Suppressor macrophage treated with lipopolysaccharide for 1 hour (primary cell): ENCODE results near the gene LAPTM5.
"Not testable (repeated sequence)": the region's sequence is repeated elsewhere in the genome, so short reads cannot be mapped to it uniquely, and the experiment has no call there.

ENCODE experiments used
- DNase-seq, 3 donors: peaks; one replicate each; pipeline ENCODE4 v3.0.0-alpha.2; 2020 to 2022

Gene LAPTM5

DNA sequence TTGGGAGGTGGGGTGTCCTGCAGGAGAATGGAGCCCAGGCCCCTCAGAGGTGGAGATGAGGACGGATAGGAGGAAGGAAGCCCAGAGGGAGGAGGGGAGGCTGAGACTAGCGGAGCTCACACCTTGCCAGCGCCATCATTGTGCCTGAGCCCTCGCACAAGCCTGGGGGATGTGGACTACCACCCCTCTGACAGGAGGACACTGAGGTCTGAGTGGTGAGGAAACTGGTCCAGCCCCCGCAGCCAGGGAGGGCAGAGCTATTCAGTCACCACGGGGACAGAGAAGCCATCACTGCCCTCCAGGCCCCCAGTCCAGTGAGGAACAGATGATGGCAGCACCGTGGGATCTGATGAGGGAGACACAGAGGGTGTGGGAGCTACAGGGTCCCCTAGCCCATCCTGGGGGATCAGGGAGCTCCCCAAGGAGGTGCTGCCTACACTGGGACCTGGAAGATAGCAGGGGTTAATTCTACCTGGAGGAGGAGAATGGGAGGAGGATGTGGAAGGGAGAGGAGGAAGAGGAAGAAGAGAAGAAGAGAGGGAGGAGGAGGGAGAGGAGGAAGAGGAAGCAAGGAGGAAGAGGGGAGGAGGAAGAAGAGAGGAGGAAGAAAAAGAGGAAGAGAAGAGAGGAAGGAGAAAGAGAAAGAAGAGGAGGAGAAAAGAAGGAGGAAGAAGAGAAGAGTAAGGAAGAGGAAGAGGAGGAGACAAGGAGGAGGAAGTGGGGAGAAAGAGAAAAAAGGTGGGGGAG lies 65.2 kb downstream of the LAPTM5 start:
- no peak for DNase-seq

DNA sequence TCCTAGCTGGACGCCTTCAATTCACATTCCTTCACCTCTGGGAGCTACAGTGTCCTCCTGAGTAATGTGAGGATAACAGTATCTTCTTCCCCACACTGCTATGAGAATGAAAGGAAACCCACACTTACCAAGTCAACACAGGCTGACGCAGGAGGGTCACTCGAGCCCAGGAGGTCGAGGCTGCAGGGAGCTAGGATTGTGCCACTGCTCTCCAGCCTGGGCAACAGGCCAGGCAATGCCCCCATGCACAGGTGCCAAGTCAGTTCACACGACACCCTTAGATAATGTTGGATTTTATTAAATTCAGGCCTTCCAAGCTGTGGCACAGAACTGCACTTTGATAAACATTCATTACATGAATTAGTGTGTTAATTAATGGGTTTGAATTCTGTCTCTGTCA lies 66.1 kb downstream of the LAPTM5 start:
- no peak for DNase-seq

DNA sequence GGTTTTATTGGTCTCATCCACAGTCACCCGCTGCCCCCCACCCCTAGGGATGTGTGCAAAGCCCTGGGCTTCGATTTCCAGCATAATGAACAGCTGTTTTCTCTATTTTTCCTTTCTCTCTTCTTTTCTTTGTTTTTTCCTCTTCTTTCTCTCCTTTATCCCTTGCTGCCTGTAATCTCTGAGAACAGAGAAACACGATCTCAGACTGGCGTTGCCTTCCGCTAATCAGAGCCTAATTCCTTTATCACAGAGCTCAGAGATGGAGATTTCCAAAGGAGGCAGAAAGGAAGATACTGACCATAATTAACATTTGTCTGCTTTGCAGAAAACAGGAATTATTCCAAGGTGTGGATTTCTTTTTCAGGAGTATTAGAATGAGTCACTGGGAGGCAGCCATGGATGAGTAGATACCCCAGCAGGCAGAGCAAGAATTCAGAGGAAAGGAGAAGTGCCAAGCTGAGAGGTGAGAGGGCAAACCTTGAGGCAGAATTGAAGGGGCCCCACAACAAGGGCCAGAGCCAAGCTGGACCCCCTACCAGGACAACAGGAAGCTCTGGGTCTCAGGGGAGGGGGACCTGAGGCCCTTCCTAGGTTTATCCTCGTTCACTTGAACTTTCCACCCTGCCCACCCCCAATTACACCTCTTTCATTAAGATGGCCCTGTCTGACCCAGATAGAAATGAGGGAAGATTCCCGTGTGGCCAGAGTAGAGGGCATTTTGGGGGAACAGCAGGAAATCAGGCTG lies 67.5 kb downstream of the LAPTM5 start:
- DNase-seq = no peak

DNA sequence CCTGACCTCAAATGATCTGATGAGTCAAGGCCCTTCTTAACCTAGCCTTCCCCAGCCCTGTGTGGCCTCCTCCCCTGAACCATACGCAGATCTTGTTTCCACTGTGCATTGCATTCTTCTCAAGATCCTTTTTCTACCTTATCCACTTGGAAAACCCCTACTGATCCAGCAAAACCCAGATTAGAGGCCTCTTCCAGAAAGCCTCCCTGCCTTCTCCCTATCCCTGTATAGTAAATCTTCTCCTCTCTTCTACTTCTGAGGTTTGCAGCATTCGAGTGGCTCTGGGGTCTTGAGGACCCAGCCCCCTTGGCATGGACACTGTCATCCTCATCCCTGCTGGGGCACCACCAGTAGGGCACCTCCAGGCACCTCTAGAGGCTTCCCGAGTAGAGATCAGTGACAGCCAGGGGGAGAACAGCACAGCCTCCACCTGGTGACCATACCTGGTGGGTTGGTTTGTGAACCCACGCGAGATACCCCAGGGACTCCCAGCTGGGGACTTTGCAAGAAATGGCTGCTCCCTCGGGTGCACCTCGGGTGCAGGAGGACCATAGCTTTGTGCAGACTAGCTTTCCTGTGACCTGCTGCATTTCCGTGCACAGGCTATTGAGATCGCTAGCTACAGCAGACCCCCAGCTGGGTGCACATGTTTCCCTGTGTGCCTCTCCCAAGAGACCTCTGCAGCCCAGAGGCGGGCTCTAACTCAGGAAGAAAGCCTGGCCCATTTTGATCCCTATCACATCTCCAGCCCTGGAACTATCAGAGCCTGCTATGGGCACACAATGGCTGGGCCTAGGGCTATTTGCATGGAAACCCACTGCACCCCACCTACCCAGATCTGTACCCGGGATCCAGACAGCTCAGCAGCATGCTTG lies 68.4 kb downstream of the LAPTM5 start:
- DNase-seq = no peak

DNA sequence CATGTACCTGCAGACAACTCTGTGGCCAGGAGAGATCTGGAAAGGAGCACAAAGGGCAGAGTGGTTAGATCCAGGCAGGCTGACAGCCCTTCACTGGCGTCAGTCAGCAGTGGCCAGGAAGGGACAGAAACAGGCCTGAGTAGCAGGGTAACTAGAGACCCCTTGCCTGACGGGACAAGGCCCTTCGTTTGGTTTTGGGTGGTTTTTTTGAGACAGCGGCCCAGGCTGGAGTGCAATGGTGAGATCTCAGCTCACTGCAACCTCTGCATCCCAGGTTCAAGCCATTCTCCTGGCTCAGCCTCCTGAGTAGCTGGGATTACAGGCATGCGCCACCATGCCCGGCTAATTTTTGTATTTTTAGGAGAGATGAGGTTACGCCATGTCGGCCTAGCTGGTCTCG lies 69.1 kb downstream of the LAPTM5 start:
- DNase-seq = not testable (repeated sequence)

DNA sequence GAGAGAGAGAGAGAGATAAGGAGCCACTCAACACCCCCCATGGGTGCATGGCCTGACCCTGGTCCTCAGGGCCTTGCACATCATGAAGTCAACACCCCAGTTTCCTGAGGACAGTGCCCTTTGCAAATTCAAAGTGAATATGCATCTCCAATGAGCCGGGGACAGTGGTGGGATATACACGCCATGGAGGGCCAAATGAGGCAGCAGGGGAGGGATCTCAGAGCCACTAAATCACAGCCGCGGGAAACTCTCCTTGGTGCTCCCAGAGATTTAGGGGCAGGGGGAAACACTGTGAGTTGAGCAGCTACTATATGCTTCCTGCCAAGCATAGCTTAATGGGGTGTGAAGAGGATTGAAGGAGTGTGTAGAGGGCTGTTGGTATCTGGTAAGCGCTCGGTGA lies 69.7 kb downstream of the LAPTM5 start:
- DNase-seq = no peak

DNA sequence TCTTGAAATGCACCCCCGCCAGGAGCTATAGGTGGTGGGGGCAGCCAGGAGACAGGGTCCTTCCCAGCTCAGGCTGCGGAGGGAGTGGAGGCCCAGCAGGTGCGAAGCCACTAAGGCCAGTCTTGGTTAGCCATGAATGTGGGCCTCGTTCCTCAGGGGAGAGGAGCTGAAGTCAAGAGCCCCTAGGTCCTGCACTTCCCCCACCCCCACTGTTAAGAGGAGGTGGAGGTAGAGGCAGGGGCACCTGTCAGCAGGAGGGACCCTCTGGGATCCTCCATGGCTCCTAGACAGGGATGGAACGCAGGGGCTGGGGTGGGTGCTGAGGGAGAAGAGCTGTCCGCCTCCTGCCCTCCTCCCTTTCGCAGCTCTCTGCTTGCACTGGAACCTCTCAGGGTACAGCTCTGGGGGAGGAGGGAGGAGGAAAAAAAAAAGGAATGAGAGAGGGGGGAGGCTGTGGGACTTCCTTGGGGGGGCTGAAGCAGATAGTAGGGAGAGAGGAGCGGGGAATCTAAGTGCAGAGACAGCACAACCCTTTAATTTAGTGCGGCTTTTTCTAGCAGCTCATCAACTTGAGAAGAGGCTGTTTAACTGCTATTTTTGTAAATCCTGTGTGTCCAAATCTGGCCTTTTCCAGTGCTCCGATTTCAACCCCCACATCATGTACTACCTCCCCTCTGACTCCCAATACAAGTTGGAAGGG lies 71.2 kb downstream of the LAPTM5 start:
- DNase-seq = no peak

DNA sequence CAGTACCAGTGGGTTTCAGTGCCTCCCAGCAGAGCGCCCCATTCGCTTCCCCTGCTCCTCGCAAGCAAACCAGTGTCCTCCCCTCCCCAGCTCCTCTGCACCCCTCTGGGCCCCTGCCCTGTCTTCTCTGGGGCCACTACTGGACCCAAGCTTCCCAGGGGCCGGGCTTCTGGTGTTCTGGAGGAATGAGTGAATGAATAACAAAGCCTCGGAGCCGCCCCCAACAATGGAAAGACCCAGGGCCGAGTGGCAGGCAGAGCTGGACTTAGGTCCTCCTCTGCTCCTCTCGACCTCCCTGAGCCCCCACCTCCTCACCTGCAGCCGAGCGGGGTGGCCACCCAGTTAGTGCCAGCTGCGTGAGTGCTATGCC lies 71.8 kb downstream of the LAPTM5 start:
- no peak for DNase-seq

DNA sequence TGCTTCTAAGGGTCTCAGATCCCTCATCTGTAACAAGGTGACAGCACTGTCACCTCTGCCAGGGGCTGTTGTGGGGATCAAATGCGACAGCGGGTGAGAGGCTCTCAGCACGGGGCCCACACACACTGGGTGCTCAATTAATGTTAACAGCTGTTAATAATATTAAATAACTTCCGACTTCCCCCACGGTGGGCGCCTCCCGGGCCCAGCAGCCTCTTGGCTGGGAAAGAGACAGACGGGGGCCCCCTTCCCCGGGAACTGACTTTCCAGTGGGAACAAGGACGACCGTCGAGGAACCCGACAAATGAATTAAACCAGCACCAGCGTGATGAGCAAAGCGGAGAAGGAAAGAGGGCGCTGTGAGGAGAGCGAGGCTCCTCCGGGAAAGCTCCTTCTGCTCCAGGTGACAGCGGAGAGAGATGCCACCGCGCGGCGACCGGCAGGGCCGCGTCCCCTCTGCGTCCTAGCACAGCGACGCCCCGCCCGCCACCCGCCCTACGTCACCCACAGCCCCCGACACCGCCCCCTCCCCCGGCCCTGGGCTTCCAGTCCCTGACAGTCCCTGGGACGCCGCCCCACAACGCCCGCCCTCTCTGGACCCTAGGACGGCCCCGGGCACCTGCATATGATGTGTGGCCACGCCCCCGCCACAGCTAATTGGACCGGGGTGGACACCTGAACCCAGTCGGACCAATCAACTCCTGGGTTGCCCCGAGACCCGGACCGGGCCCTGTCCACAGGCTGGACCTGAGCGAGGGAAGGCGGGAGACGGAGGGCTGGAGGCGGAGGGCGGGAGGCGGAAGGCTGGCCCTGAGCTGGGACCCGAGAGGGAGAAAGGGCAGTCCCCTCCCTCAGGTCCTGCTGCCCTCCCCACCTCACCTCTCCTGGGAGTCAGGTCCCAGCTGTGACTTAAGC lies 72.4 kb downstream of the LAPTM5 start:
- DNase-seq = no peak

DNA sequence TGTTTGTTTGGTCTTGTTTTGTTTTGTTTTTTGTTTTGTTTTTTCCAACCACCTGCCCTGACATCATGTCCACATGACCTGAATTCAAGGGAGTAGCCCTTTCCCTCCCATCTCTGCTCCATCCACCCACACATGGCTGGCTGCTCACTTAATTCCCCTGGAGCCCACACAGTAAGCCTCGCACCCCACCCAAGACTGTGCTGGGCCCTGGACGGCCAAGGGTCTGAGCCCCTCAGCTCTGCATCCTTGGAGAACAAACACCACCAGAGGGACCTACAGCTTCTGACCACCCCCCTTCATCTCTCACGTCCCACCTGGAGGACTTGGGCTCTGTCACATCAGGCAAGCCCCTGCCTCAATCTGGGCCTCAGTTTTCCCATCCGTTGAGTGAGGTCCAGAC lies 73.3 kb downstream of the LAPTM5 start:
- DNase-seq = no peak

DNA sequence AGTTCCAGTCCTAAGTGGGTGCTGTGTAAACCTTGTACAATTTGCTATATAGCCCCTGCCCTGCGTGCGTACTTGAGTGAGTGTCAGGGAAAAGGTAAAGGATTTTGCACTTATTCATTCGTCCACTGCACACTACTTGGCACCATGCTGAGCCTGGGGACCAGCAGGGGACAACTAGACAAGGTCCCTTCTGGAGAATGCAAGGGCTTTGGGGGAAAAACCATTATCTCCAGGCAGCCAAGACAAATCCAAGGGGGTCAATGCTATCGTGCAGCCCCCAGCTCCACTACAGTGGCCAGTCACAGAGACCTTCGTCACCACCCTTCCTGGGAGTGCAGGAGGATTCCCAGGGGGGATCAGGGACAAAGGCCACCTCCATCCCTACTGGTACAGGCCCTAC lies 73.9 kb downstream of the LAPTM5 start:
- DNase-seq = no peak
